ENCODE measurements around the gene IQCM. TPM values are rescaled to one million over a fixed set of nuclear protein-coding genes. Genes with fewer than 3 reads are reported as not detected.

The IQCM gene
- polyA plus RNA-seq, 2 of the 4 experiments (the other 2 are of a cell fraction), result 0.05 TPM; not detected in 1

DNA sequence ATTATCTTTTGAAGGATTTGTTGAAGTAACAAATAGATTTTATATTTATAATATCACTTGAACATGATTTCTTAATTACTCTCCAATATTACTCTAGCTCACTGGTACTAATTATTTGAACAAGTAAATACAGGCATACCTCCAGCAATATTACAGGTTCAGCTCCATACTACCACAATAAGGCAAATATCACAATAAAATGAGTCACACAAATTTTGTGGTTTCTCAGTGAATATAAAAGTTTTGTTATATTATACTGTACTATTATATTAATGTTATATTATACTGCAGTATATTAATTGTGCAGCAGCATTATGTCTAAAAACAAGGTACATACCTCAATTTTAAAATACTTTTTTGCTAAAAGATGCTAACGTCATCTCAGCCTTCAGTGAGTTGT, 22.4 kb upstream of the IQCM start:
- Histone ChIP-seq H3K9me3 (no peaks in the 10 kb centered on the region), H3K27ac (no peak overlapping the region), H3K4me2 (no peak overlapping the region), H3K4me3 (no peak overlapping the region), H3K4me1 (no peaks in the 10 kb centered on the region)
- DNase-seq (ENCODE audit: low read depth in 1 of 2, low spot score in 1 of 2) (no peak), ATAC-seq (no peak), FAIRE-seq (no peak)
- CTCF ChIA-PET, result no interaction called here
- WGBS (ENCODE audit: missing lambda C conversion rate), result 50% methylated on average over 1 of the region's 1 CpG
- POLR2A ChIA-PET, result no interaction called here
- TF ChIP-seq JUNB (IDR thresholded peaks at IDR 0.05) (no peak), FOXS1 (CRISPR knock-in tag; IDR thresholded peaks at IDR 0.05) (no peak), TFCP2L1 (CRISPR knock-in tag; IDR thresholded peaks at IDR 0.05) (no peak), RARB (CRISPR knock-in tag; IDR thresholded peaks at IDR 0.05) (no peak), GATA3 (IDR thresholded peaks at IDR 0.05; ENCODE audit: borderline replicate concordance) (no peak)
- TF ChIP-seq, protein P1, sequence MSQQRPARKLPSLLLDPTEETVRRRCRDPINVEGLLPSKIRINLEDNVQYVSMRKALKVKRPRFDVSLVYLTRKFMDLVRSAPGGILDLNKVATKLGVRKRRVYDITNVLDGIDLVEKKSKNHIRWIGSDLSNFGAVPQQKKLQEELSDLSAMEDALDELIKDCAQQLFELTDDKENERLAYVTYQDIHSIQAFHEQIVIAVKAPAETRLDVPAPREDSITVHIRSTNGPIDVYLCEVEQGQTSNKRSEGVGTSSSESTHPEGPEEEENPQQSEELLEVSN (IDR thresholded peaks at IDR 0.05; ENCODE audit: borderline replicate concordance, low read depth), result no peak

DNA sequence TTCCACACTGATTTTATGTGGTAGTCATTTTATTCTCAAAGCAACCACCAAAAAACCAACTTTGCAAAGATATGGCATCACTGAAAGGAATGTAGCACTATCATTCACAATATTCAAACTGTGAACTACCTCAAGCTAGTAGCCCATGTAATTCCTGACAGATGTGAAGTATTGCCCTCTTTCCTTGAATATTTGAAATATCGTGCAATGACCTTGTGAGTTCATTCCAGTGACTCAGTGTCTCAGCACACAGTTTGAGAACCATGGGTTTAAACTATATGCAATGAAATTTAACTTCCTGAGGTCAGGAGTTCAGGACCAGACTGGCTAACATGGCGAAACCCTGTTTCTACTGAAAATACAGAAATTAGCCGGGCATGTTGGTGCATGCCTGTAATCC, 20.9 kb upstream of the IQCM start:
- Histone ChIP-seq H3K4me3 (no peak overlapping the region), H3K9me3 (no peaks in the 10 kb centered on the region), H3K4me1 (no peaks in the 10 kb centered on the region), H3K4me2 (no peak overlapping the region), H3K27ac (no peak overlapping the region)
- ChIA-PET POLR2A (no interaction called here), CTCF (no interaction called here)
- 58% methylated on average over 3 of the region's 3 CpGs for WGBS (ENCODE audit: missing lambda C conversion rate)
- no peak for FAIRE-seq
- no peak for TF ChIP-seq HDAC2 (IDR thresholded peaks at IDR 0.05)
- TF ChIP-seq, protein P2, sequence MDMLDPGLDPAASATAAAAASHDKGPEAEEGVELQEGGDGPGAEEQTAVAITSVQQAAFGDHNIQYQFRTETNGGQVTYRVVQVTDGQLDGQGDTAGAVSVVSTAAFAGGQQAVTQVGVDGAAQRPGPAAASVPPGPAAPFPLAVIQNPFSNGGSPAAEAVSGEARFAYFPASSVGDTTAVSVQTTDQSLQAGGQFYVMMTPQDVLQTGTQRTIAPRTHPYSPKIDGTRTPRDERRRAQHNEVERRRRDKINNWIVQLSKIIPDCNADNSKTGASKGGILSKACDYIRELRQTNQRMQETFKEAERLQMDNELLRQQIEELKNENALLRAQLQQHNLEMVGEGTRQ (IDR thresholded peaks at IDR 0.05), result no peak
- no peak for TF ChIP-seq MYC (IDR thresholded peaks at IDR 0.05; ENCODE audit: borderline replicate concordance, low read length)
- TF ChIP-seq, protein P3, sequence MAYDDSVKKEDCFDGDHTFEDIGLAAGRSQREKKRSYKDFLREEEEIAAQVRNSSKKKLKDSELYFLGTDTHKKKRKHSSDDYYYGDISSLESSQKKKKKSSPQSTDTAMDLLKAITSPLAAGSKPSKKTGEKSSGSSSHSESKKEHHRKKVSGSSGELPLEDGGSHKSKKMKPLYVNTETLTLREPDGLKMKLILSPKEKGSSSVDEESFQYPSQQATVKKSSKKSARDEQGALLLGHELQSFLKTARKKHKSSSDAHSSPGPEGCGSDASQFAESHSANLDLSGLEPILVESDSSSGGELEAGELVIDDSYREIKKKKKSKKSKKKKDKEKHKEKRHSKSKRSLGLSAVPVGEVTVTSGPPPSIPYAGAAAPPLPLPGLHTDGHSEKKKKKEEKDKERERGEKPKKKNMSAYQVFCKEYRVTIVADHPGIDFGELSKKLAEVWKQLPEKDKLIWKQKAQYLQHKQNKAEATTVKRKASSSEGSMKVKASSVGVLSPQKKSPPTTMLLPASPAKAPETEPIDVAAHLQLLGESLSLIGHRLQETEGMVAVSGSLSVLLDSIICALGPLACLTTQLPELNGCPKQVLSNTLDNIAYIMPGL (CRISPR knock-in tag; IDR thresholded peaks at IDR 0.05; ENCODE audit: borderline replicate concordance), result no peak
- no peak for TF ChIP-seq EP300 (IDR thresholded peaks at IDR 0.05)
- TF ChIP-seq RFX5 (IDR thresholded peaks at IDR 0.05), result no peak
- TF ChIP-seq TP53 (CRISPR knock-in tag; IDR thresholded peaks at IDR 0.05), result no peak
- no peak for TF ChIP-seq TFCP2L1 (CRISPR knock-in tag; IDR thresholded peaks at IDR 0.05)
- TF ChIP-seq RNF2 (IDR thresholded peaks at IDR 0.05; ENCODE audit: borderline replicate concordance, low read depth), result no peak
- no peak for TF ChIP-seq JUNB (IDR thresholded peaks at IDR 0.05)
- TF ChIP-seq FOSB (CRISPR knock-in tag; IDR thresholded peaks at IDR 0.05), result no peak
- TF ChIP-seq, protein P4, sequence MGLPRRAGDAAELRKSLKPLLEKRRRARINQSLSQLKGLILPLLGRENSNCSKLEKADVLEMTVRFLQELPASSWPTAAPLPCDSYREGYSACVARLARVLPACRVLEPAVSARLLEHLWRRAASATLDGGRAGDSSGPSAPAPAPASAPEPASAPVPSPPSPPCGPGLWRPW (IDR thresholded peaks at IDR 0.05), result no peak
- no peak for TF ChIP-seq KDM5A (IDR thresholded peaks at IDR 0.05)
- no peak for DNase-seq (ENCODE audit: low read depth in 1 of 2, low spot score in 1 of 2)
- no peak for ATAC-seq

DNA sequence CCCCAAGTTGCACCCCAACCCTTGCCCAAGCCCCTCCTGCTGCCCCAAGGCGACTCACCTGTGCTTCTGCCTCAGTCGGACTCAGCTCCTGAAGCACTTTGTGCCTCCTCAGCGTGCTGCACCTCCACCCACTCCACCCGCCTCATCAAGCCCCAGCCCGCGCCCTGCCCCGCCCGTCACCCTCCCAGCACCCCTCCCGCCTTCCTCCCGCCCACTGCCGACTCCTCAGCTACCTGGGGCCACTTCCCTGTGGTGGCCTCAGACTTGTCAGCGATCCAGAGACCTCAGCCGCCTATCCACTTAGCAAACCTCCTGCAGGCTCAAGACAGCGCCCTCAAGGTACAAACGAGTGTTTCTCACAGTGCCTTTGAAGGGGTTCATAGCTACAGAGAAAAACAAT, 19.6 kb upstream of the IQCM start:
- no peak for ATAC-seq
- Histone ChIP-seq H3K27ac (no peak overlapping the region), H3K4me3 (no peak overlapping the region), H3K9me3 (no peaks in the 10 kb centered on the region), H3K4me2 (no peak overlapping the region), H3K4me1 (no peaks in the 10 kb centered on the region)
- ChIA-PET POLR2A (no interaction called here), CTCF (no interaction called here)
- FAIRE-seq, result no peak
- WGBS (ENCODE audit: missing lambda C conversion rate), result 83% methylated on average over 4 of the region's 15 CpGs
- no peak for DNase-seq (ENCODE audit: low read depth in 1 of 2, low spot score in 1 of 2)
- TF ChIP-seq ZC3H11A (IDR thresholded peaks at IDR 0.05) (no peak), ESRRA (IDR thresholded peaks at IDR 0.05; ENCODE audit: borderline replicate concordance, low read length) (no peak), HDAC2 (IDR thresholded peaks at IDR 0.05) (no peak), CHD4 (IDR thresholded peaks at IDR 0.05; ENCODE audit: borderline replicate concordance) (no peak), MAFK (IDR thresholded peaks at IDR 0.05; ENCODE audit: partially characterized antibody) (no peak), EHMT2 (IDR thresholded peaks at IDR 0.05; ENCODE audit: low read depth) (no peak), ZSCAN20 (CRISPR knock-in tag; IDR thresholded peaks at IDR 0.05) (no peak), ZFP36 (IDR thresholded peaks at IDR 0.05; ENCODE audit: borderline replicate concordance, partially characterized antibody) (no peak), EP300 (IDR thresholded peaks at IDR 0.05) (no peak), RARB (CRISPR knock-in tag; IDR thresholded peaks at IDR 0.05) (no peak)
- TF ChIP-seq, protein P3 (CRISPR knock-in tag; IDR thresholded peaks at IDR 0.05; ENCODE audit: borderline replicate concordance), result no peak
- TF ChIP-seq, protein P2 (IDR thresholded peaks at IDR 0.05), result no peak
- TF ChIP-seq, protein P1 (IDR thresholded peaks at IDR 0.05; ENCODE audit: borderline replicate concordance, low read depth), result no peak
- TF ChIP-seq, protein P5, sequence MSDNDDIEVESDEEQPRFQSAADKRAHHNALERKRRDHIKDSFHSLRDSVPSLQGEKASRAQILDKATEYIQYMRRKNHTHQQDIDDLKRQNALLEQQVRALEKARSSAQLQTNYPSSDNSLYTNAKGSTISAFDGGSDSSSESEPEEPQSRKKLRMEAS (IDR thresholded peaks at IDR 0.05), result no peak

All from A549 (cell line).